ENCODE data around the gene FUT3.
"Not testable (repeated sequence)": the region's sequence is repeated elsewhere in the genome, so short reads cannot be mapped to it uniquely, and the experiment has no call there.

The FUT3 gene

DNA sequence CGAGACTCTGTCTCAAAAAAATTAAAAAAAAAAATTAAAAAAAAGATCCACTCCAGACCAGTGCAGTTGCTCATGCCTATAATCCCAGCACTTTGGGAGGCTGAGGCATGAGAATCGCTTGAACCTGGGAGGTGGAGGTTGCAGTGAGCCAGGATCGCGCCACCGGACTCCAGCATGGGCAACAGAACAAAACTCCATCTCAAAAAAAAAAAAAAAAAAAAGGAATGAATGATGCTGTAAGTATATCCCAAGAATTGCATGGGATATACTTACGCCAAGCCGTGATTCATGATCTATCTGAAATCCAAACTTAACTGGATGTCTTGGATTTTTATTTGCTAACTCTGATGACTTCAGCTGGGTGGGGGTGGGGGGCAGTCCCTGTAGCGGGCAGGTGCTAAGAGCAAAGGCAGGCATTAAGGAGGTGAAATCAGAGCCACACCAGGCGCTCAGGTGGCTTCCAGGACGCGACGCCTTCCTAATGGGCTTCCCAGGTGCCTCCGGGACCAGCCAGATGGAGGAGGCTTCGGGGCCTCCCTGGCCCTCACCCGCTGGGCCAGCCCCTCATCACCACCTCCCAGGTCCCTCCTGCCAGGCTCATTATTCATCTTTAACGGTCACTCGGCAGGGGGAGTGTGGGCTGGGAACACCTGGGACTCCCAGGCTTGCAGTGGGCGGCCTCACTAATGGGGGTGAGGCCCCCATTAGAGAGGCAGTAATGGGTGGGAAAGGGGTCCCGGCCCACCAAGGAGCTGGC lies 30.5 kb upstream of the FUT3 start:
- DNase-seq, result no peak

DNA sequence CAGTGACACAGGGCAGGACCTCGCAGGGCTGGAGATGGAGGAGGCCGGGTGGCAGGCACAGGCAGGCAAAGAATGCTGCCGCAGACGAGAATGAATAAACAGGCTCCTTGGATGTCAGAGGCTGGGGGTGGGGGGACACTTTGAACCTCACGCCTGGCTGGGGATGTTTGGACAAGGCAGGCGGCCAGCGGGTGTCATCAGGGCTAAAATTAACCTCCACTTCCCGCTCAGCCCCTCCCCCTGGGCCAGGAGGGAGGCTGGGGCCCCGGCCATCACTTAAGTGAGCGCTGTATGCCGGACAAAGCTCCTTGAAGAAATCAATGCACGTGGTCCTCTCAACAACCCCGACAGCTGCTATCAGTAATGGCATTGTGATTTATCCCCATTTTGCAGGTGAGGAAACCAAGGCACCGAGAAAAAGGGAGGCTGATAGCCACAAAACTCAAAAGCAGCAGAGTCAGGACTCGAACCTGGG lies 29.4 kb upstream of the FUT3 start:
- no peak for DNase-seq

DNA sequence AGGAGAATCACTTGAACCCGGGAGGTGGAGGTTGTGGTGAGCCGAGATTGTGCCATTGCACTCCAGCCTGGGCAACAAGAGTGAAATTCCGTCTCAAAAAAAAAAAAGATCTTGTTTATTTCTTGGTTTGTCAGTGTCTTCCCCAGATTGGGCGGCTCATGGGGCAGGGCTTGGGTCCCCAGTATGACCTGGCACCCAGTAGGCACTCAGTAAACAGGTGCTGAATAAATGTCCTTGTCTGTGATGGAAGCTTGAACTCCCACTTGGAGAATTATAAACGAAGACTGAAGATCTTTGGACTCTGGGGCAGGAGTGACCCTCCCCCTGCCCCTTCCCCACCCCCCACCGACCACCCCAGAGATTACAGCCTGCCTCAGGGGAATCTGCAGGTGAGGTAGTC lies 28.9 kb upstream of the FUT3 start:
- no peak for DNase-seq

DNA sequence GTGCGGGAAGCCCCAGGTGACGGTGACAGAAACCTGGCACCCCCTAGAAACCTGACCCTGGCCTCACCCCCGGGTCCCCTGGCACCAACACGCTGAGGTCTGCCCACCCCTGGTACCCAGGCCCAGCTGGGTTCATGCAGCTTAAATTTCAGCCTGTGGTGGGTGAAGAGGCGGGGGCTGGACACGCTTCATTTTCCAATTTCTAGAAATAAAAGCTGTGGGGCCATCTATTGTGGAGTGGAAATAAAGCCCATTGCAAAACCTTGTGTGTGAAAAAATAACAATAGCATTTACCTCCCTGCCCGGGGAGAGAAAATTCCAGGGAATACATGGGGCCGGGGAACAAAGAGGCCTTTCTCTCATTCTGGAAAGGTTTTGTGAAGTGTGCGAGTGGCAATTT lies 26.6 kb upstream of the FUT3 start:
- no peak for DNase-seq

DNA sequence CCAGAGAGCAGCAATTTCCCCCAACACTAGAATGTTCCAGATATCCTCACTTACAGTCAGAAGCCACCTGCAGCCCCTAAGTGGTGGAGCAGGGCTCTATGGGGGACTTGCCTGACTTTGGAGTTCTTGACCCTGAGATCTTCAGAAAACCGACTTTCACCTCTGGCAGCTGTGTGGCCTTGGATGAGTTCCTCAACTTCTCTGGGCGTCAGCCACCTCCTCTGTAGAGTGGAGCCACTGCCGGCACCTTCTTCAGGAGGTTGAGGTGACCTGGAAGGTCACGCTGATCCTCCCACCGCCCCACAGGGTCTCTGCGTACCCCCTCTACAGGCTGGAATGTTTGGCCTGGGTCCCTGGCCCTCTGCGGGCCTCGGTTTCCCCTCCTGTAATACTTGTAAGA lies 26.2 kb upstream of the FUT3 start:
- DNase-seq, result no peak

DNA sequence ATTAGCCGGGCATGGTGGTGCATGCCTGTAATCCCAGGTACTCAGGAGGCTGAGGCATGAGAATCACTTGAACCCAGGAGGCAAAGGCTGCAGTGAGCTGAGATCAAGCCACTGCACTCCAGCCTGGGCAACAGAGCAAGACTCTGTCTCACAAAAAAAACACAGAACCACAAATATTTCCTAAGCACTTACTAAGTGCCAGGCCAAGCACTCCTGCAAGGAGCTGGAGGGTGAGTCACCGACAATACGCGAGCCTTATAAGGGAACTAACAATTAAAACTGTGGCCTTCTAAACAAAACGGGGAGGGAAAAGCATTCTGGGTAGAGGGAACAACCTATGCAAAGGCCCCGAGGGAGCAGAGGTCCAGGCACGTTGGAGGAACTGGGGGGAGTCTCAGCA lies 23.2 kb upstream of the FUT3 start:
- not testable (repeated sequence) for DNase-seq

DNA sequence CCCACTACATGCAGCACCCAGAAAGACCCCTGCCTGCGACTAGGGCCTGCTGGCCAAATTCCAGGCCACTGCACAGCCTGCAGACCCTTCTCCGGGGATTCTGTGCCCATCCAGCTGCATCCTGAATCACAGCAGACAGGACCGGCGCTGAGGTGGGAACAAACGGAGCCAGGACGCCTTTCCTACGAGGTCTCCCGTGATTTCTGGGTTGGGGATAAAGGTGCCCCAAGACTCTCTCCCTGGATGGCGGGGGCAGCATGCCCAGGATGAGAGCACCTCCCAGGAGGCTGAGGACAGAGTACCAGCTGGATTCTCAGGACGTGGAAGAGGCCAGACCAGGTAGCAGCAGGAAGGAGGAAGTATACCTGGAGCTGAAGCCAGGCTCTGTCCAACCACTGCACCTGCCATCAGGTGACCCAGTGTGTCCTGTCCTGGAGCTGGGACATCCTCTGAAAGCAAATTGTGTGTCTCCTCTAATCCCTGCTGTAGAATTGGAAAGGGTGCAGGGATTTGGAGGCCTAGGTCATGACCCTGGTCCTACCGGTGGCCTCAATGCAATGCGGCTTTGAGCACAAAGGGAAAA lies 22.5 kb upstream of the FUT3 start:
- DNase-seq, result no peak

DNA sequence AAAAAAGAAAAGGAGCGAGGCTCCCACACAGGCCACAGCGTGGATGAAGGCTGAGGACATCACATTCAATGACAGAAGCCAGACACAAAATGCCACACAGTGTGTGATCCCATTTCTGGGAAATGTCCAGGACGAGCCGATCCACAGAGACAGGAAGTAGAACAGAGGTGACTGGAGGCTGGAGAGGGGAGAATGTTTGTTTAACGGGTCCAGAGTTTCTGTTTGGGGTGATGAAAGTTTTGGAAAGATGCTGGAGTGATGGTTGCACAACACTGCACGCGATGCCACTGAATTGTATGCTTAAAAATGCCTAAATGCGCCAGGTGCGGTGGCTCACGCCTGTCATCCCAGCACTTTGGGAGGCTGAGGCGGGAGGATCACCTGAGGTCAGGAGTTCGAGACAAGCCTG lies 19.7 kb upstream of the FUT3 start:
- DNase-seq, result no peak

DNA sequence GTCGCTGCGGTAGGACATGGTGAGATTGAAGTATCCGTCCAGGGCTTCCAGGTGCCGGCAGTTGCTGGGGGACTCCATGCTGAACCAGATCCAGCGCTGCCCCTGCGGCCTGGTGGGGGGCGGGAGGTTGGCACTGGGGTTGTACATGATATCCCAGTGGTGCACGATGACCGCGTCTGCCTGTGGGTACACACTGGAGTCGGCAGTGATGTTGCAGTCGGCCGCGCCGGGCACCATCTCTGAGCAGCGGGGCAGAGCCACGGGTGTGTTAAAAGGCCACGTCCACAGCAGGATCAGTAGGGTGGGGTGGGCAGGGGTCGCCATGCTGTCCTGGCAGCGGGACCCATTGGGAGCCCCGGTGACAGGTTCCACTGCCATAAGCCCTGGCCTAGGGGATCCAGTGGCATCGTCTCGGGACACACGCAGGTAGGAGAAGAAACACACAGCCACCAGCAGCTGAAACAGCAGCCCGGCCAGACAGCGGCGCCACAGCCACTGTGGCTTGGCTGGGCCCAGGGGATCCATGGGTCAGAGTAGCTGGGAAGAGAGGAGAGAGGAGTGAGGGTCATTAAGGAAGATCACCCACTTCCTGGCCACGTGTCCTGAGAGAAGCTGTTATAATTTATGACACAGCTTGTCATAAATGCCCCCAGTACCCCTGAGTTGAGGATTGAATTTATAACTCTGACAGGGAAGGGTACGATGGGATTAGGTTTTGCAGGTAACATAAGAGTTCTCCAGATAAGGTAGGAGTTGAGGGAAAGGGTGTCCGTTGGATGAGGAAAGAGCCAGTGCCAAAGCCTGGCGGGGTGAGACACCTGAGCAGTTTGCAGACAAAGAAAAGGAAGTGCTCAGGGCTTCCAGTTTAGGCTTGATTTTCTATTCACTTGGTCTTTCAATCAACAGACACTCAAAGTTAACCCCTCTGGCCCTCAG lies 16.2 kb upstream of the FUT3 start:
- DNase-seq, result no peak

DNA sequence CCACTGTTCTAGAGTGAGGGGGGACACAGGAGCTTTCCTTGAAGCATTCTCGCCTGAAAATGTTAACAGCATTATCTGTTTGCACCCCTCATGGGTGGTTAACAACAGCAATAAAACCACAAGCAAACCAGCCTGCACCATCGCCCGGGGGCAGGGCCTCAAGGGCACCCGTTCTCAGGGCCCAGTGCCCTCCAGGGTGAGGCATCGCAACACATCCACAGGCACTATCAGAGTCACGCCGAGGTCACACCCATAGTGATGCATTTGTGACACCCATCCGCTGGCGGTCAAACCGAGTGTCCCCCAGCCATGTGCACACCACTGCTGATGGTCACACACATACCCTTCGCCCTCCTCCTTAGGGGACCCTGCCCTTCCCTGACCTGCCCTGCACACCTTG lies 14.5 kb upstream of the FUT3 start:
- DNase-seq, result no peak

DNA sequence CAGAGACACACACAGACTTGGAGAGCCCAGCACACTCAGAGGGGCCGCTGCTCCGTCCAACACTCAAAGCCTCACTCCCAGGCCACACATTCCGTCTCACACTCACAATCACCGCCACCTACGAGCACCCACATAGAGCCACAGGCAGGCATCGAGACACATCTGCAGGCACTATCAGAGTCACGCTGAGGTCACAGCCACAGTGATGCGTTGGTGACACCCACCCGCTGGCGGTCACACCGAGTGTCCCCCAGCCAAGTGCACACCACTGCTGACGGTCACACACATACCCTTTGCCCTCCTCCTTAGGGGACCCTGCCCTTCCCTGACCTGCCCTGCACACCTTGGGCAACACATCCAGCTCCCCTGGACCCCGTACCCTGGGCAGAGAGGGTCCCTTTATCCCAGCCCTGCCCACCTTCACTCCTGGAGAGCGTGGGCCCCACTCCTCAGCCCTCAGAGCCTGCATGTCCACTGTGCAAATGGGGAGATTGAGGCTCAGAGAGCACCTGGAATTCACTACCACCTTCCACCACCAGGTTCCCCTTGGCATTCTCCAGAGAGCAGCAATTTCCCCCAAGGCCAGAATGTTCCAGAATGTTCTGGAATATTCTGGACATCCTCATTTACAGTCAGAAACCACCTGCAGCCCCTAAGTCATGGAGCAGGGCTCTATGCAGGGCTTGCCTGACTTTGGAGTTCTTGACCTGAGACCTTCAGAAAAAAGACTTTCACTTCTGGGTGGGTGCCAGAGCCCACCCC lies 13.7 kb upstream of the FUT3 start:
- no peak for DNase-seq

DNA sequence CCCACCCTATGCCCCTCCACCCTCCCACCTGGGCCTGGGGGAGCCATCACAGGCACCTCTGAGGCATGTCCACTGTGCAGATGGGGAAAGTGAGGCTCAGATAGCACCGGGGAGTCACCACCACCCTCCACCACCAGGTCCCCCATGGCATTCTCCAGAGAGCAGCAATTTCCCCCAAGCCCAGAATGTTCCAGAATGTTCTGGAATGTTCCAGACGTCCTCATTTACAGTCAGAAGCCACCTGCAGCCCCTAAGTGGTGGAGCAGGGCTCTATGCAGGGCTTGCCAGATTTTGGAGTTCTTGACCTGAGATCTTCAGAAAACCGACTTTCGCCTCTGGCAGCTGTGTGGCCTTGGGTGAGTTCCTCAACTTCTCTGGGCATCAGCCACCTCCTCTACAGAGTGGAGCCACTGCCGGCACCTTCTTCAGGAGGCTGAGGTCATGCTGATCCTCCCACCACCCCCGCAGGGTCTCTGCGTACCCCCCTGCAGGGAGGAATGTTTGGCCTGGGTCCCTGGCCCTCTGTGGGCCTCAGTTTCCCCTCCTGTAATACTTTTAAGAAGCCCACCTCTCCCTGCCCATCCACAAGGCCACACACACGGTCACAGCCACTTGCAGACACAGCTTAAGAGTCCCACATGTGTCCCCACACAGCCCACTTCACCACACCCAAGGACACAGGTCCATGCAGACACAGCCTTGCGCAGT lies 12.9 kb upstream of the FUT3 start:
- no peak for DNase-seq

DNA sequence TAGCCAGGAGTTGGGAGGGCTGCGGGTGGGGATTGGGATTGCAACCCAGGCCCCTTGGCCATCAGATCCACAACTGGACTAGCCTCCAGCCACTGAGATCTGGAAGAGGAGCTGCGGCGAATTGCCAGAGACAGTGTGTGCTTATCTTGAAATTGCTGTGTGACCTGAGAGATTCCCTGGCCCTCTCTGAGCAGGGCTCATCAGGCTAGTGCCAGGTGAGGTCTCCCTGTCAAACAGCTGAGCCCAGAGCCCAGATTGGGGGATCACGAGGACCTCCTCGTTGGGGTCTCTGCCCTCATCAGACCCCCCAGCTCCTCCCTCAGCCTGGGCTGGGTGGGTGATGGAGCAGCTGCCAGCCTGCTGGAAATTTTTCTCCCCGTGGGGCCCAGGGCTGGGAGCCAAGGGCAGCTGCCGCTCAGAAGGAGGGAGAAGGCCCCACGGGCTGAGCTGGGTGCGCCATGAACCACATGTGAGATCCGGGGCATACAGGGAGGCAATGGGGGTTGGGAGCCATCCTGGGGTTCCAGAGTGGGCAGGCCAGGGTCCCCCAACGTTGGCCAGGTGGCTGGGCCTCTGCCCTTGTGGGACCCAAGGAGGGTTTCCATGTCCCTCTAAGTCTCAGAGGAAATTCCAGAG lies 11.9 kb upstream of the FUT3 start:
- no peak for DNase-seq

DNA sequence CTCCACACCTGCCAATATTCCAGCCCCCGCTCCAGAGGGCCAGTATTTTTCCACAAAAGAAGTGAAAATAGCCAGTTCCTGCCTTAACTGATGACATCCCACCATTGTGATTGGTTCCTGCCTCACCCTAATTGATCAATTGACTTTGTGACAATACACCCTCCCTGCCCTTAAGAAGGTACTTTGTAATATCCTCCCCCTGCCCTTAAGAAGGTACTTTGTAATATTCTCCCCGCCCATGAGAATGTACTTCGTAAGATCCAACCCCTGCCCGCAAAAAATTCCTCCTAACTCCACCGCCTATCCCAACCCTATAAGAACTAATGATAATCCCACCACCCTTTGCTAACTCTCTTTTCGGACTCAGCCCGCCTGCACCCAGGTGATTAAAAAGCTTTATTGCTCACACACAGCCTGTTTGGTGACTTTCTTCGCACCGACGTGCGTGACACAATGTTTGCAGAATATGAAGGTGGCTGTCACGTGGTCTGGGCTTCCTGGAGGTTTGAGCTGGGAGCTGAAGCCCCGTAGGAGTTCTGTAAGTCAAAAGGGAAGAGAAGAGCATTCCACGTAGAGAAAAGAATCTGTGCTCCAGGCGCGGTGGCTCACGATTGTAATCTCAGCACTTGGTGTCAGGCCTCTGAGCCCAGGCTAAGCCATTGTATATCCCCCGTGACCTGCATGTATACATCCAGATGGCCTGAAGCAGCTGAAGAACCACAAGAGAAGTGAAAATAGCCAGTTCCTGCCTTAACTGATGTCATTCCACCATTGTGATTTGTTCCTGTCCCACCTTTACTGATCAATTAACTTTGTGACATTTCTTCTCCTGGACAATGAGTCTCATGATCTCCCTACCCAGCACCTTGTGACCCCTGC lies 6.2 kb upstream of the FUT3 start:
- no peak for DNase-seq

DNA sequence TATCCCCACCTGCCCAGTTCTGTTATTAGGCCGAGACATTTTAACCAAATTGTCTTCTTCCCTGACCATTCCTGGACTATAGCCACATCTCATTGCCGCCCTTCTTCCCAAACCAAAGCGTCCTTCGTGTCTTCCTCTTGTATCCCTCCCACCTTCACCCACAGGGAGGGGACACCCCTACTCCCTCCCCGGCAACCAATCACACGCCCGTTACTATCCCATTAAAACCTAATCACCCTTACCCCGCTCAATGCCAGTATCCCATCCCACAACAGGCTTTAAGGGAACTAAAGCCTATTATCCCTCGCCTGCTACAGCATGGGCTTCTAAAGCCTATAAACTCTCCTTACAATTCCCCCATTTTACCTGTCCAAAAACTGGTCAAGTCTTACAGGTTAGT lies 3.9 kb upstream of the FUT3 start:
- not testable (repeated sequence) for DNase-seq

DNA sequence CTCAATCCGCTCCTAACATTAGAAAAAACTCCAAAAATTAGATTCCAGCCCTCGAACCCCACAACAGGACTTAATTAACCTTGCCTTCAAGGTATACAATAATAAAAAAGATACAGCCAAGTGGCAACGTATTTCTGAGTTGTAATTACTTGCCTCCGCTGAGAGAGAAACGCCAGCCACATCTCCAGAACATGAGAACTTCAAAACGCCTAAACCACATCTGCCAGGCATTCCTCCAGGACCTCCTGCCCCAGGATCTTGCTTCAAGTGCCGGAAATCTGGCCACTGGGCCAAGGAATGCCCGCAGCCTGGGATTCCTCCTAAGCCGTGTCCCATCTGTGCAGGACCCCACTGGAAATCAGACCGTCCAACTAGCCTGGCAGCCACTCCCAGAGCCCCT lies 2.9 kb upstream of the FUT3 start:
- not testable (repeated sequence) for DNase-seq

DNA sequence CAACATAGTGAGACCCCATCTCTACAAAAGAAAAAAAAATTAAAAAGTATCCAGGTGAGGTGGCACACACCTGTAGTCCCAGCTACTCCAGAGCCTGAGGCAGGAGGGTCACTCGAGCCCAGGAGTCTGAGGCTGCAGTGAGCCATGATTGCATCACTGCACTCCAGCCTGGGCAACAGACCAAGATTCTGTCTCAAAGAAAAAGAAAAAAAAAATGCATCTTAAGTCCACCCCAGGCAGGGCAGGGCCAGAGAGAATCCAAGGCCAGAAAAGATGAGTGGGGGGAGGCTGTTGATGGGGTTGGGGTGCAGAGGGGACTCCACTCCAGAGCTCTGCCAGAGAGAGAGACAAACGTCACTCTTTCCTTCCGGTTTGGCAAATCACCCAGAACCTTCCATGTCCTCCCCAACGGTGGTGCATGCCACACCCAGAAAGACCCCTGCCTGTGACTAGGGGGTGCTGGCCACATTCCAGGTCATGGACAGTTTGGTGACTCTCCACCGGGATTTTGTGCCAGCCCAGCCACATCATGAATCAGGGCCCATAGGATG lies 431 bp downstream of the FUT3 start:
- DNase-seq, result no peak

DNA sequence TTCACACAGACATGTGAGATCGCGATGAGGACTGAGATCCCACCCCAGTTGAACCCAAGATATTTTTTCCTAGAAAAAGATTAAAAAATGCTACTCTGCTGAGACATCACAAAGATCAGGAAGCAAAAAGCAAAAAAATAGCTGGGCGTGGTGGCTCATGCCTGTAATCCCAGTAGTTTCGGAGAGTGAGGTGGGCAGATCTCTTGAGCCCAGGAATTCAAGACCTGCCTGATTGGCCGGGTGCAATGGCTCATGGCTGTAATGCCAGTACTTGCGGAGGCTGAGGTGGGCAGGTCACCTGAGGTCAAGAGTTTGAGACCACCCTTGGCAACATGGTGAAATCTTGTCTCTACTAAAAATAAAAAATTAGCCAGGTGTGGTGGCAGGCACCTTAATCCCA lies 1.1 kb downstream of the FUT3 start:
- DNase-seq, result no peak

DNA sequence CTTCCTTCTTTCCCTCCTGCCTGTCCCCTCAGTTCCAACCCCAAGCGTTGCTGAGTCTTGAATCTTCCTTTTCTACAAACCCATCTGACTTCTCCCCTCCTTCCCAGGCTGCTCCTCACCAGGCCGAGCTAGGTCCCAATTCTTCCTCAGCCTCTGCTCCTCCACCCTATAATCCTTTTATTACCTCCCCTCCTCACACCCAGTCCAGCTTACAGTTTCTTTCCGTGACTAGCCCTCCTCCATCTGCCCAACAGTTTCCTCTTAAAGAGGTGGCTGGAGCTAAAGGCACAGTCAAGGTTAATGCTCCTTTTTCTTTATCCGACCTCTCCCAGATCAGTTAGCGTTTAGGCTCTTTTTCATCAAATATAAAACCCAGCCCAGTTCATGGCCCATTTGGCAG lies 2.6 kb downstream of the FUT3 start:
- DNase-seq, result not testable (repeated sequence)

DNA sequence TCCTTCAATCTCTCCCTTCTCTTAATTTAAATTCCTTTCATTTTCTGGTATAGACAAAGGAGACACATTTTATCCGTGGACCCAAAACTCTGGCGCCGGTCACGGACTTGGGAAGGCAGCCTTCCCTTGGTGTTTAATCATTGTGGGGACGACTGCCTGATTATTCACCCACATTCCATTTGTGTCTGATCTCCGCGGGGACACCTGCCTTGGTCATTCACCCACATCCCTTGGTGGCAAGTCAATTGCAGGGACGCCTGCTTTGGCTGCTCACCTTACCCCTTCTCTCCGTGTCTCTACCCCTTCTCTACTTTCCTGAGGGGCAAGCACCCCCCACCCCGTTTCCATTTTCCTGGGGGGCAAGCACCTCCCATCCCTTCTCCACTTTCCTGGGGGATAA lies 3.4 kb downstream of the FUT3 start:
- not testable (repeated sequence) for DNase-seq

All from activated naive CD4-positive, alpha-beta T cell treated with Interleukin-2 at 50 U/mL for 16 hours (primary cell).